GM19043 (cell line): ENCODE measurements around the gene ERC2.

Experiments used
- ATAC-seq: cut with Tn5 transposase; IDR thresholded peaks from one replicate; pipeline ENCODE4 v1.9.1; 2021; ENCODE audit warnings: low read depth; ENCODE audit not compliant: unreplicated experiment

Gene ERC2

GRCh38 chr3:55588146-55588765 lies 880.0 kb downstream of the ERC2 start:
- ATAC-seq: no peak

DNA sequence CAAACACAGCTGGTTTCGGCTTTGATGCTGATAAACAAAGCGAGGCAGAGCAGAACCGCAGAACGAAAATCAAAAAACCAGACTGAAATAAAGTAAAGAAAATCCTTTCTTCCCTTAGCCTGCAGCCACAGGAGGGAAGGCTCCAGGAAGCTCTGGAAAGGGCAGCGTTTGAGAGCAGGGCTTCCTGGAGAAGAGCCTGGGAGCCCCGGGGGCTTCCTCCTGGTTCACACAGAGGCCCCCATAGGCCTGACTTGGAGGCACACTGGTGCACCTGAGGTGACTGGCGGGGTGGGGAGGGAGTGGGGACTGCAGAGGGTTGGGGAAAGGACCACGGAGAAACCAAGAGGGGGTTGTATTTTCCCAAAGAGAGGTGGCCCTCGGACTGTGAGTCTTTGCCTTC lies 882.4 kb downstream of the ERC2 start:
- no peak for ATAC-seq

GRCh38 chr3:55584716-55585368 lies 883.4 kb downstream of the ERC2 start:
- no peak for ATAC-seq

- ATAC-seq: no peak
Observed at GRCh38 chr3:55584030-55584429, 884.2 kb downstream of the ERC2 start.

GRCh38 chr3:55583475-55583874 lies 884.8 kb downstream of the ERC2 start:
- no peak for ATAC-seq

DNA sequence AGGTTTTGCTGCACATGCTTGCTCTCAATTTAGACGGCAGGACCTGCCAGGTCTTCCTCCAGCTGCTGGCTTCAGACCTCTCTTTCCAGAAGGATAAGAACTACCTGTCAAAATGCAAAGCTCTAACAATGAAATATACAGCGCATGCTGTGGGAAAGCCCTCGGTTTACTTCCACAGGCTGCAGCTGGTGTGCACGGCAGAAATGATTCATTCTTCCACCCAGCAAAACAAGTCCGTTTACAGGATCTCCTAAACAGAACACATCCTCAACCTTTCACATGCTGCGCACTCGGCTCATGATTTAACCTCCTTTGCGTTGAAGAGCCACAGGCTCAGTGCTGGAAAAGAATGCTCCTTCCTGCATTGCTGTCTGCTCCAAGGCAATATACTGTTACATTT lies 888.8 kb downstream of the ERC2 start:
- ATAC-seq: no peak

- no peak for ATAC-seq
Observed at GRCh38 chr3:55576621-55577388, 891.5 kb downstream of the ERC2 start.

DNA sequence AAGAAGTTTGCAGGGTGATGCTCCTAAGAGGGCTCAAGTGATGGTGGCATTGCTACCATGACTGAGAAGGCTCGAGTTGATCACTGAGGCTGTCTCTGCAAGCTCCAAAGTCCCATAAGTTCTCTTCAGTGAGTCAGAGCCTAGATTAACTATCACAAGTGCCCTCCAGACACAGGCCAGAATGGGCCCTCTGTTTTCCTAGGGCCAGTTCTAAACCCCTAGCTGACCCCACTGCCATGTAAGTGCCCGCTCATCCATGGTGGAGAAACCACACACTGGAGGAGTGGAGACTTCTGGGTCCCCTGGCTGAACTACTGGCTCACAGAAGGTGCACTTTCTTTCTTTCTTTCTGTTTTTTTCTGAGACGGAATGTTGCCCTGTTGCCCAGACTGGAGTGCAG lies 893.6 kb downstream of the ERC2 start:
- no peak for ATAC-seq

GRCh38 chr3:55572816-55573215 lies 895.5 kb downstream of the ERC2 start:
- ATAC-seq: no peak

GRCh38 chr3:55571913-55572312 lies 896.4 kb downstream of the ERC2 start:
- no peak for ATAC-seq

- no peak for ATAC-seq
Observed at GRCh38 chr3:55571216-55571813, 897.0 kb downstream of the ERC2 start.

DNA sequence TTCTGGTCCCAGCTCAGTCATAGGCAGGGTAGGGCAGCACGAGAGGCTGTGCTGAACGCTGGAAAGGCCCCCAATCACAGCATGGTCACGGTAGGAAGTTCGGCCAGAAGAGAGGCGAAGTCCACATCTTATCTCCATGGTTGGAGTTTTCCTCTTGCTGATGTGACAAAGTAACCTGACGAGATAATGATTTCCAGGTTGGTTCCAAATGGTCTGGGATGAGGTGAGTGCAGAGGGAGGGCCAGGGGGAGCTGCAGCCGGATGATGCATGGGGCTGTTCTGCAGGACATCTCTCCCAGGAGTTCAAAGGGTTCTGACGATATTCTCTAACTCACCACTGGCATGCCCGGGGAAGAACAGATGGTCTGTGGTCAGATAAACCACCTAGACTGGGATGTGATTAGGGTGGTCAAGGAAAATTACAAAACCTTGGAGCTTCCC lies 898.0 kb downstream of the ERC2 start:
- ATAC-seq: no peak

DNA sequence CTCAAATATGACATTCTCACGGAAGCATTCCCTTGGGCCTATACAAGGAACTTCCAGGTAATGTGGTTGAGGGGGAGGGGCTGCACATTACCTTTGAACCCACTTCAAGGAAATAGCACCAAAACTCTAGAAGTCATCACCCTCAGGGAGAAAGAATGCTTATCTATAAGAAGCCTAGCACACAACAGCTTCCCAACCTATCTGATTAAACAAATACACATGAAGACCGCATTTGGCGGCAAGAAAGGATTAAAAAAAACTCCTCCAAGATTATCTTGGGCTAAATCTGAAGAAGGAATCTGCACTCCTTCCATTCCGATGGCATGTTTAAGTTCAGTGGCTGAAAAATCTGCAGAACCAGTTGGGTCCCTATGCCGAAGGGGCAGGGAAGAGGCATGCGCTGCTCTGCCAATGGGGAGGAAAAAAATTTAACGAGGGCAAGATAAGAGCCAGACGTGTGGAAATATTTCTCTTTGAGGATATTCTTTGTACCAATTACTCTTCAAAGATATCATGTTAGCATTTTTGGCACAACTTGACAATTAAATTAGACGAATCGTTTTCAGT lies 899.2 kb downstream of the ERC2 start:
- no peak for ATAC-seq

DNA sequence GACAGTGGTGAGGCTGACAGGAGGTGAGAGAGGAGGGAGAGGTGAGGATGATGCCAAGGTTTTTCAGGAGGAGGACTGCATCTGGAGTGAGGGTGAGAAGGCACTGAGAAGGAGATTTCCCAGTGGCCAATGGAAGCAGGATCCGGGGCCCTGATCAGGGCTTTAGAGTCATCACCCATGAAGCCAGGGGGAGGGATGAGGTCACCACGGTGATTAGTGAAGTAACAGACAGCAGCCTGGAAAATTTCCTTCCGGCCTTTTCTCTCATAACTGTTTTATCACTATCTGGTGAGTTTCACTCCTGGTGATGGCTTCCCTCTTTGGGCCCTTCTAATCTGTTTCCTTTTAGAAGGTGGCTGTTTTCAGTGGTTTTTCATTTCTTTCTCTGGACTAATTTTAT lies 900.7 kb downstream of the ERC2 start:
- no peak for ATAC-seq

- ATAC-seq: no peak
Observed at GRCh38 chr3:55567121-55567520, 901.1 kb downstream of the ERC2 start.

- ATAC-seq: no peak
Observed at GRCh38 chr3:55565521-55565920, 902.7 kb downstream of the ERC2 start.

GRCh38 chr3:55564726-55565125 lies 903.5 kb downstream of the ERC2 start:
- no peak for ATAC-seq

DNA sequence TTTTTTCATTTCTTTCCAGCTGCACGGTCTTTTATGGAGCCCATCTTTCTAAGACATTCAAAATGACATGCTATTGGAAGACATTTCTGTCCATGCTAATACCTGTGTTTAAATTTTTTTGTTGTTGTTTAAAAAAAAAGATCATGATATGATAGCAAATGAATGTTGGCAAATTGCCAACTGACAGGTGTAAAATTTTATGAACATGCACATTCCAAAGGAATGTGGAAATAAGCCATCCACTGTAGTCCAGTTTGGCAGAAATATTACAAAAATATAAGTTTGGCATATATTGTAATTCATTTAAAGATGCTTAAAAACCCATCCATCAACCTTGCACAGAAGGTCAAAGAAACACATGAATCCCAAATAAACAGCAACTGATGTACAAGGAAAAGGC lies 905.6 kb downstream of the ERC2 start:
- no peak for ATAC-seq

GRCh38 chr3:55559500-55560423 lies 908.5 kb downstream of the ERC2 start:
- ATAC-seq: no peak

DNA sequence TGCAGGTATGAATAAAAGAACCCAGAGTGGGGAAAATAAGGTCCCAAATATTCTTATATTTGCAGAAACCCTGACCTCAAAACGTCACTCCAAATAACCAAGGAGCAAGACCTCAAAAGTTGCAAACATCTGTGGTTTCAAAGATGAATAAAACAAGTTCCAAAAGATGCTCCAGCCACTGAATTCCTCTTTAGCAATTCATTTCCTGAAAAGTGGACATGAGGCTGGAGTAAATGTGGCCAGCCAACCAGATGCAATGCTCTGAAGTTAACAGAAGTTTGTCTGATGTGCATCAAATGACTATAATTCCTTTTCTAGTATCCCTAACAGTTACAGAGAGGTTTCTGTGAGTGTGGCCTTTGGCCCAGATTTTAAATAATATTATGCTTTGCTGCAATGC lies 910.0 kb downstream of the ERC2 start:
- no peak for ATAC-seq
